OCI-LY7 (cell line): ENCODE measurements around the gene GPC3. TPM values are rescaled to one million over a fixed set of nuclear protein-coding genes. Genes with fewer than 3 reads are reported as not detected.

Source experiments
- BruUV-seq: library from RNA; stranded (reverse); fragments of 400-500 nt; replicated peaks from 2 replicates; lab custom pipeline; 2021; lab: Mats Ljungman, UMichigan
- CTCF ChIA-PET: fragments of 300-600 bp; sonication (Branson Sonifier 250); formaldehyde crosslinking; loops from one replicate; lab custom pipeline; 2022; ENCODE audit warnings: antibody characterized with exemption; ENCODE audit not compliant: unreplicated experiment; lab: Charles Lee
- POLR2A ChIA-PET: fragments of 300-600 bp; sonication (Branson Sonifier 250); formaldehyde crosslinking; loops from one replicate; lab custom pipeline; 2022; ENCODE audit warnings: antibody characterized with exemption; lab: Charles Lee
- DNase-seq: peaks from one replicate; pipeline ENCODE4 v3.0.0-alpha.2; 2015; ENCODE audit warnings: low spot score
- H2AFZ ChIP-seq: fragments of 200-600 bp; sonication (generic), shearing (Covaris generic); 2 replicates; pipeline ENCODE4 v1.6.1; 2014; ENCODE audit warnings: mild to moderate bottlenecking, antibody characterized with exemption, low read length, moderate library complexity
- H3K27ac ChIP-seq: fragments of 200-600 bp; sonication (generic); 2 replicates; pipeline ENCODE4 v1.5.1; 2014; ENCODE audit warnings: mixed run types, low read depth, mild to moderate bottlenecking, moderate library complexity, low read length, inconsistent platforms; ENCODE audit not compliant: poor library complexity, severe bottlenecking
- H3K36me3 ChIP-seq: fragments of 200-600 bp; sonication (generic); 2 replicates; pipeline ENCODE4 v1.6.1; 2014; ENCODE audit warnings: mild to moderate bottlenecking, antibody characterized with exemption, low read length, moderate library complexity, mixed read lengths; ENCODE audit not compliant: insufficient read depth
- H3K4me1 ChIP-seq: fragments of 200-600 bp; sonication (generic); 2 replicates; pipeline ENCODE4 v1.5.1; 2014; ENCODE audit warnings: mild to moderate bottlenecking, low read length; ENCODE audit not compliant: insufficient read depth, poor library complexity, severe bottlenecking
- H3K4me2 ChIP-seq: fragments of 200-600 bp; sonication (generic); 2 replicates; pipeline ENCODE4 v1.6.1; 2014; ENCODE audit warnings: mild to moderate bottlenecking, low read length
- H3K4me3 ChIP-seq: fragments of 200-600 bp; sonication (generic); 2 replicates; pipeline ENCODE4 v1.5.1; 2014; ENCODE audit warnings: mild to moderate bottlenecking, low read depth, low read length; ENCODE audit not compliant: poor library complexity, severe bottlenecking
- H3K79me2 ChIP-seq: fragments of 200-600 bp; sonication (generic); 2 replicates; pipeline ENCODE4 v1.6.1; 2016; ENCODE audit warnings: low read depth, mild to moderate bottlenecking, low read length, moderate library complexity, mixed read lengths; ENCODE audit not compliant: insufficient read depth
- H3K9me2 ChIP-seq: fragments of 200-600 bp; sonication (generic); 2 replicates; pipeline ENCODE4 v1.6.1; 2016; ENCODE audit warnings: mild to moderate bottlenecking, low read length, mixed read lengths; ENCODE audit not compliant: insufficient read depth
- H3K9me3 ChIP-seq: fragments of 200-600 bp; sonication (generic); 2 replicates; pipeline ENCODE4 v1.6.1; 2014; ENCODE audit warnings: mild to moderate bottlenecking, mixed run types, low read length, mixed read lengths
- H4K20me1 ChIP-seq: fragments of 200-600 bp; sonication (generic); 2 replicates; pipeline ENCODE4 v1.6.1; 2014; ENCODE audit warnings: mild to moderate bottlenecking, antibody characterized with exemption, low read length, moderate library complexity, mixed read lengths; ENCODE audit not compliant: insufficient read depth
- EZH2phosphoT487 ChIP-seq: fragments of 200-600 bp; sonication (generic); IDR thresholded peaks from 2 replicates; pipeline ENCODE4 v1.6.1; 2018; ENCODE audit warnings: low read depth, borderline replicate concordance, mild to moderate bottlenecking, mixed run types, antibody characterized with exemption, low read length, moderate library complexity, mixed read lengths
- intact Hi-C: fragments of 100-400 bp; cut with micrococcal nuclease; formaldehyde crosslinking; loops from one replicate; pipeline ENCODE4 v1.10.0; 2022; ENCODE audit not compliant: unreplicated experiment
- total RNA-seq, 2 experiments: library from RNA; depleted of rRNA in 1 of 2; stranded (reverse); fragments of >200 nt in 1 of 2; shearing (Covaris generic) in 1 of 2; gene quantifications; 2 replicates each; pipeline ENCODE4 v1.2.3, GENCODE V29; 2014 to 2022
- TF ChIP-seq, protein P1 (sequence below): fragments of 200-600 bp; sonication (generic); conservative IDR thresholded peaks from 2 replicates; pipeline ENCODE4 v1.5.1; 2014; ENCODE audit warnings: mild to moderate bottlenecking, antibody characterized with exemption, low read length, moderate library complexity, mixed read lengths

Gene GPC3
- total RNA-seq, 2 experiments from 2014 or later, result not detected

DNA sequence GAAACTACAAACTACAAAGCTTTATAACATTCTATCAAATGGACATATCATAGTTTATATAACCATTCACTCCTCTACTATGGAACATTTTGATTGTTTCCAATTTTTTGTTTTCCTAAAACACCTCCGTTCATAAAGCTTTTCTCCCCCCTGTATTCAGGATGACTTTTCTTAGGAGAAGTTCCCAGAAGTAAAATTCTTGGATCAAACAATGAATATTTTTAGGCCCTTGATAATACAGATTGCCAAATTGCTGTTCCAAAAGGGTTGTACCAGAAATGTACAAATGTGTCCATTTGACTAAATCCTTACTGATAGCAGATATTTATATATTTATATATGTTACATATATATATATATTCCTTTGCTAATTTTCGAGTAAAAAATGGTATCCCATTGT lies 77.8 kb downstream of the GPC3 start:
- TF ChIP-seq, protein P1, sequence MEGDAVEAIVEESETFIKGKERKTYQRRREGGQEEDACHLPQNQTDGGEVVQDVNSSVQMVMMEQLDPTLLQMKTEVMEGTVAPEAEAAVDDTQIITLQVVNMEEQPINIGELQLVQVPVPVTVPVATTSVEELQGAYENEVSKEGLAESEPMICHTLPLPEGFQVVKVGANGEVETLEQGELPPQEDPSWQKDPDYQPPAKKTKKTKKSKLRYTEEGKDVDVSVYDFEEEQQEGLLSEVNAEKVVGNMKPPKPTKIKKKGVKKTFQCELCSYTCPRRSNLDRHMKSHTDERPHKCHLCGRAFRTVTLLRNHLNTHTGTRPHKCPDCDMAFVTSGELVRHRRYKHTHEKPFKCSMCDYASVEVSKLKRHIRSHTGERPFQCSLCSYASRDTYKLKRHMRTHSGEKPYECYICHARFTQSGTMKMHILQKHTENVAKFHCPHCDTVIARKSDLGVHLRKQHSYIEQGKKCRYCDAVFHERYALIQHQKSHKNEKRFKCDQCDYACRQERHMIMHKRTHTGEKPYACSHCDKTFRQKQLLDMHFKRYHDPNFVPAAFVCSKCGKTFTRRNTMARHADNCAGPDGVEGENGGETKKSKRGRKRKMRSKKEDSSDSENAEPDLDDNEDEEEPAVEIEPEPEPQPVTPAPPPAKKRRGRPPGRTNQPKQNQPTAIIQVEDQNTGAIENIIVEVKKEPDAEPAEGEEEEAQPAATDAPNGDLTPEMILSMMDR, result no peak
- no peak for TF ChIP-seq EZH2phosphoT487
- Histone ChIP-seq H3K9me2 (no peaks in the 10 kb centered on the region), H2AFZ (no peak overlapping the region), H3K4me1 (no peaks in the 10 kb centered on the region), H3K36me3 (no peaks in the 10 kb centered on the region), H3K79me2 (no peaks in the 10 kb centered on the region), H3K4me3 (no peak overlapping the region), H4K20me1 (no peaks in the 10 kb centered on the region), H3K4me2 (no peak overlapping the region), H3K27ac (no peak overlapping the region), H3K9me3 (no peaks in the 10 kb centered on the region)
- BruUV-seq, result no TSS peak
- CTCF ChIA-PET, result no interaction called here
- no peak for DNase-seq
- POLR2A ChIA-PET, result no interaction called here
- intact Hi-C loops, result no loop called here

DNA sequence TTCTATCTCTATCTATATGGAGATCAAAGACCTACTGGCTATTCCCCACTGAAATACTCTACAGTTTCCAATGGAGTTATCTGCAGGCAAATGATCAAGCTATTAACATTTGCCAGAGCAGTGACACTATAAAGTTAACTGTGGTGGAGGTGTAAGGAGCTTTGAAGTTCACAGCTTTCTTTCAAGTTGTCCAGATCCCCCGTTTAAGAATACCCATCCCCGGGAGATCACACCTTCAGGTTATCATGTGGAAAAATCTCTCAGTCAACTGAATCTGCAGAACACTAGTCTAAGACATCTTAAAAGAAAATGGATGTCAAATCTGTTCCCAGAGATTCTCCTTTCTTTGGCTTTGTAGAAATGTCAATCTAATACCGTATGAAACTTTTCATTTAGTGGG lies 80.1 kb downstream of the GPC3 start:
- H3K9me3 ChIP-seq, result no peaks in the 10 kb centered on the region
- no TSS peak for BruUV-seq
- no peak for TF ChIP-seq EZH2phosphoT487
- TF ChIP-seq, protein P1, result no peak
- POLR2A ChIA-PET, result no interaction called here
- no peaks in the 10 kb centered on the region for H3K36me3 ChIP-seq
- DNase-seq, result no peak
- CTCF ChIA-PET, result no interaction called here
- no peak overlapping the region for H2AFZ ChIP-seq
- H3K4me3 ChIP-seq, result no peak overlapping the region
- no peak overlapping the region for H3K27ac ChIP-seq
- no peaks in the 10 kb centered on the region for H3K4me1 ChIP-seq
- intact Hi-C loops, result no loop called here
- H4K20me1 ChIP-seq, result no peaks in the 10 kb centered on the region
- H3K79me2 ChIP-seq, result no peaks in the 10 kb centered on the region
- H3K4me2 ChIP-seq, result no peak overlapping the region
- H3K9me2 ChIP-seq, result no peaks in the 10 kb centered on the region

DNA sequence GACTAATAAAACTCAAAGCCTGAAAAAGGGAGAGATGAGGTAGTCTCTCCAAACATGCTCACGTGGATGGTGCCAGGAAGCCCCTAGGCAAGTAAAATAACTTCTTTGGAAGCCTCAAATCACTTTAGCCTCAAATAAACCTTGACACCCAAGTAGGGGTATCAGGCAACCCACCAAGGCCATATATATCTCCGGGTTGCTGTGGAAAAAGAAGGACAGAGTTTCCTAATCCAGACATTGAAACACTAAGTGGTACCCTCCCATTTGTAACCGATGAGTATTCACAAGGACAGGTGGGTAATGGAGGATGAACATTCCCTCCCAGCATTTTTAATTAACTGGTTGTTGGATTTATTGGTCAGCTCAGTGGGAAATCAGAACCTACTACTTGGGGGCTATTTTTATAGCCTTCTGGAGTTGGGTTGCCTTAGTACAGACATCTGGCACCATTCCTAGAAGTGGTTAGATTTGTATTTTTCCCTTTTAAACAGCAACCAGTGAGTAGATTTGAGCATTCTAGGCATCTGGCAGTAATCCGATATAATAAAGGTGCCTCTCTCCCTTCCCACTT lies 87.7 kb downstream of the GPC3 start:
- no peak overlapping the region for H3K27ac ChIP-seq
- TF ChIP-seq, protein P1, result no peak
- TF ChIP-seq EZH2phosphoT487, result no peak
- H3K36me3 ChIP-seq, result no peaks in the 10 kb centered on the region
- H3K4me2 ChIP-seq, result no peak overlapping the region
- H3K79me2 ChIP-seq, result no peaks in the 10 kb centered on the region
- no peaks in the 10 kb centered on the region for H4K20me1 ChIP-seq
- no peaks in the 10 kb centered on the region for H3K4me1 ChIP-seq
- H3K9me3 ChIP-seq, result no peaks in the 10 kb centered on the region
- no peak for DNase-seq
- POLR2A ChIA-PET, result no interaction called here
- no peak overlapping the region for H3K4me3 ChIP-seq
- no TSS peak for BruUV-seq
- CTCF ChIA-PET, result no interaction called here
- no peaks in the 10 kb centered on the region for H3K9me2 ChIP-seq
- H2AFZ ChIP-seq, result no peak overlapping the region
- intact Hi-C loops, result no loop called here
